Measurements from ENCODE around the gene HOOK1.
"Not testable (repeated sequence)": the region's sequence is repeated elsewhere in the genome, so short reads cannot be mapped to it uniquely, and the experiment has no call there.

HOOK1 gene

GRCh38 chr1:59917785-59918180 is 103.0 kb downstream of the HOOK1 start:
- no peak for DNase-seq (ENCODE audit: extremely low read depth, low read depth)
- TF ChIP-seq CTCF (IDR thresholded peaks at IDR 0.05; ENCODE audit: low read depth, low read length, missing control alignments) = no peak
- no peak overlapping the region for H3K4me3 ChIP-seq (replicated peaks; ENCODE audit: low read depth, low read length)

- no peak for DNase-seq (ENCODE audit: extremely low read depth, low read depth)
- no peak for TF ChIP-seq CTCF (IDR thresholded peaks at IDR 0.05; ENCODE audit: low read depth, low read length, missing control alignments)
- H3K4me3 ChIP-seq (replicated peaks; ENCODE audit: low read depth, low read length) = no peak overlapping the region
Observed at GRCh38 chr1:59919746-59920145, 105.0 kb downstream of the HOOK1 start.

GRCh38 chr1:59921258-59921899 is 106.6 kb downstream of the HOOK1 start:
- not testable (repeated sequence) for DNase-seq (ENCODE audit: extremely low read depth, low read depth); H3K4me3 ChIP-seq (replicated peaks; ENCODE audit: low read depth, low read length)

GRCh38 chr1:59924653-59925052 is 109.9 kb downstream of the HOOK1 start:
- H3K4me3 ChIP-seq (replicated peaks; ENCODE audit: low read depth, low read length) = no peak overlapping the region

More at GRCh38 chr1:59924653-59925052, 109.9 kb downstream of the HOOK1 start:
- TF ChIP-seq CTCF (IDR thresholded peaks at IDR 0.05; ENCODE audit: low read depth, low read length, missing control alignments) = no peak
- no peak for DNase-seq (ENCODE audit: extremely low read depth, low read depth)
